ENCODE measurements around the gene TMEM109. TPM values are rescaled to one million over a fixed set of nuclear protein-coding genes. Genes with fewer than 3 reads are reported as not detected.

The TMEM109 gene
- total RNA-seq, 1 donor from 2014 or later = 80.2 TPM

DNA sequence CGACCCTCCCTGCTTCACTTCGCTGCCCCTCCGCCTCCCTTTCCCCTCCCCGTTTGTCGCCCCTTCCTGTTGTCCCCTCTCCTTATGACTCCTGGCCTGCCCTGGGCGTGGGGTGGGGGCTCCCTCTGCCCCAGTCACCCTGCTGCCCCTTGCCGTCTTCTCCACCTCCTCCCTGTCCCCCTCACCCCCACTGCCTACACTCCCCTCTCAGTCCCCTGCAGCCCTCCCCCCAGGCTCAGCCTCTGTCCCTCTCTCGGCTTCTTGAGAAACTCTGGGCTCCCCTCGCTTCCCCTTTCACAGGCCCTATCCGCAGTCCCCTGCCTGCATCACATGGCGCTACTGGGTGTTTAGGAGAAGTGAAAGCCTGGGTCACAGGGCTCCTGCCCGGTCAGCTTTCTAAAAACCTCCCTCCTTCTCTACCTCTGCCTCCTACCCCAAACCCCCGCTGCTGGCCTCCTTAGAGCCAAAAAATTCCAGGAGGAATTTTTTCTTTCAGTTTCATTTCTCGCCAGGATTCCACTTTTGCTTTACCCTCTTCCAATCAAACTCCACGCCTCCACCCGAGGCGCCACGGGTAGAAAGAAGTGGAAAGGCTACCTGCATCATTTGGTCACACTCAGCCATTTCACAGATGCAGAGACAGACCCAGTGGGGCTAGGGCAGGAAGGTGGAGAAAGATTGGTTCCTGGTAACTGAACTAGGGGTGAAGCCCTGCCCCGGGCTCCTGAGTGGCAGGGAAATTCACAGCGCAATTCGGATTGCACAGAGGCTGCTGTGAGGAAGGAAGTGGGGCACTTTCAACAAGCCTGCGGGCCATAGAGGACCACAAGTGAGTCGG, 38.2 kb downstream of the TMEM109 start, which contains the start of gene SLC15A3:
TSS of gene SLC15A3 (minus strand) at position 273 of the 838 bp plus-strand sequence. CDS start 625 bp downstream, outside the sequence.
- intact Hi-C loops (cut with DNase I) = no loop called here

DNA sequence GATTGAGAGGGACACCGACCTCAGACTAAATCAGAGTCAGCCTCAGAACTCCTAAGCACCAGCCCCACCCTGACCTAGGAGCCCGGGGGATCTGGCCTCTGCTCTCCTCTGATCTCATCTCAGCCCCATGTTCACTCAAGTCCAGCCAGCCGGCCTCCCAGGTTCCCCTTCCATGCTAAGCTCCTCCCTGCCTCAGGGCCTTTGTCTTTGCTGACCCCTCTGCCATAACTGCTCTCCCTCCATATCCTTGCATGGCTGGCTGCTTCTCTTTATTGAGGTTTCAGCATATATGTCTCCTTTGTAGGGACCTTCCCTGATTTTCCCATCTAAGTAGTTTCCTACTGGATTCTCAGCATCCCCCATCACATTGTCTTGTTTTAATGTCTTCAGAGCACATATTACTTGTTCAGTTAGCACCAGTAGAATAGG, 38.8 kb downstream of the TMEM109 start:
- intact Hi-C loops (cut with DNase I) = no loop called here
- DNase-seq (ENCODE audit: low spot score) = no peak

More for the DNA sequence above, 38.2 kb downstream of the TMEM109 start, which contains the start of gene SLC15A3:
- DNase-seq (ENCODE audit: low spot score) = peak; percentile 94

DNA sequence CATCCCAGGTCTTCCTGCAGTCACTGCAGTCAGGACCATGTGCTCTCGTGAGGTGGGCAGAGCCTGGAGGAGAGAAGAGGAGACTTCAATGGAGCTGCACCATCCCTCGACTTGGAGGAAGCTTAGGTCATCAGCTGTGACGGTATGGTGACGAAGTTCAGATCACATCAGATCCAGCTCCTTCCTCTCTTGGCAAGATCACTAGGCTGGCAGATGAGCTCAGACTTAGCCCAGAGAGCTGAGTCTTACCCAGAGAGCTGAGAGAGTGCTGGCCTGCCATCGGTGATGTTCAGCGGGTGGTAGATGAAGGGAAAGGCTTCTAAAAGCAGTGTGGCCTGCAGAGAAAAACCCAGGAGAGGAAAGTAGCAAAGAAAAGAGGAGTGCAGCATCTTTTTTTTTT, 39.8 kb downstream of the TMEM109 start:
- intact Hi-C loops (cut with DNase I) = no loop called here
- no peak for DNase-seq (ENCODE audit: low spot score)

DNA sequence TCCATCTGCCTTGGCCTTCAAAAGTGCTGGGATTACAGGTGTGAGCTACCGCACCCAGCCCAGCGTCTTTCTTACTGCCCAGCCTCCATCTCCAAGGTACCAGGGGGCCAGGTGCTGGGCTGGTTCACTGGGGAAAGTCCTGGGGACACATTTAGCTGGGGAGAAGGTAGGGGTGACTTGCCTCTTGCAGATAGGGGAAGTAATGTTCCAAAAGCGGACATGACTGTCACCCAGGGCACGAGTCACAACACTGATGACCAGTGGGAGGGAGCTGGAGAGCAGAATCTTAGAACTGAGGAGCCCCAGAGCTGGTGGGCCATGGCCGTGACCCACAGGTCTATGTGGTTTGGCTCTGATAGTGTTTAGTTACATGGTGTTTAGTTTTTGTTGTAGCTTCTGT, 40.5 kb downstream of the TMEM109 start:
- no peak for DNase-seq (ENCODE audit: low spot score)
- intact Hi-C loops (cut with DNase I) = no loop called here

DNA sequence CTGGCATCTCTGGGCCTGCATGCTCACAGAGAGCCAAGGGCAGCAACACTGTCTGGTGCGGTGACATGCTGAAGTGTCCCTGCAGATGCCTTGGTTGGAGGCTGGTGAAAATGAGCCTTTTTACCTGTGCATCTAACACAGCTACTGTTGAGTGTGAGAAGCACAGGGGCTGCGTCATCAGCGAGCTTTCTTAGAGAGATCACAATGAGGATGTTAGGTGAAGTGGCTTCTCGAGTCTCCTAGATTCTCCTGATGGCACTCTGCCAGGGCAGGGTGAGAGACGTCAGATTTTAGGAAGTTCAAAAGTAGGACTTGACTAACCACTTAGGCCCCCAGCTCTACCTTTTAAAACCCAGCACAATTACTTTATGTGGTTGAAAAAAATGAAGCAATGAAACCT, 41.6 kb downstream of the TMEM109 start:
- intact Hi-C loops (cut with DNase I) = no loop called here
- no peak for DNase-seq (ENCODE audit: low spot score)

DNA sequence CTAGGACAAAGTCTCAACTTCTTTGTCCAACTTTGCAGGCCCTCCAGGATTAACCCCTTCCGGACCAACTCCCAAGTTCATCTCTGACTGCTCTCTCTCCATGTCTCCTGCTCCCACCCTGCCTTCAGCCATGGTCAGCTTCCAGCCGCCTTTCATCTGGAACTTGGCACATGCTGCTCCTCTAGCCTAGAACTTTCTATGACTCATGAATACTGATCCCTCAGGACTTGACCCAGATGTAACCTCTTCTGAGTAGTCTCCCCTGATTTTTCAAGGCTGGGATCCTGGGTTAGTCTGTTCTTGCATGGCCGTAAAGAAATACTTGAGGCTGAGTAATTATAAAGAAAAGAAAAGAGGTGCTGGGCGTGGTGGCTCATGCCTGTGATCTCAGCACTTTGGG, 43.2 kb downstream of the TMEM109 start:
- DNase-seq (ENCODE audit: low spot score) = no peak
- intact Hi-C loops (cut with DNase I) = no loop called here

DNA sequence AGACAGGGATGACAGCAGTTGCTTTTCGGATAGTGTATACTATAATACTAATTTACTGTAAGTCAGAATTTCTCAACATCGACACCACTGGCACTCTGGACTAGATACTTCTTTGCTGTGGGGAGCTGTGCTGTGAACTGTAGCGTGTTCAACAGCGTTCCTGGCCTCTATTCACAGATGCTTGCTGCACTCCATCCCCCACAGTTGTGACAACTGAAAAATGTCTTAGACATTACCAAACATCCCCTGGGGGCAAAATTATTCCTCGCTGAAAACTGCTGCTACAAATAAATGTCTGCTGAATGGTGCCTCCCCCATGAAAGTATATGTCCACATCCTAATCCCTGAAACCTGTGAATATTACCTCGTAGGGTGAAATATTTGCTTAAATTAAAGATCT, 45.5 kb downstream of the TMEM109 start:
- no peak for DNase-seq (ENCODE audit: low spot score)
- intact Hi-C loops (cut with DNase I) = no loop called here

DNA sequence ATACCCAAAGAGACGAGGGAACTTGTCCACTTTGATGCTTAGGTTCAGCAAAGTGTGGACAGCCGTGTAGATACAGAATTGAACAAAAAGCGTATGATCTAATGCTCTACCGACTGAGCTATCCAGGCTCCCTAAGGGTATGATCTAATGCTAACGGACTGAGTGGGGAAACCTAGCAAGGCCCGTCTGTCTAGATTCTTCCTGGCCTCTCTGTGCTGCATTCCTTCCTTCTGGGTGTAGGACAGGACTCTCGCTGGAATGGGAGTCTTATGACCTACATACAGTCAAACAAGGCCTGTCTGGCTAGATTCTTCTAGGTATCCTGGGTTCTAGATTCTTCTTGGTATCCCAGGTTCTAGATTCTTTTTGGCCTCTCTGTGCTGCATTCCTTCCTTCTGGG, 46.4 kb downstream of the TMEM109 start:
- intact Hi-C loops (cut with DNase I) = no loop called here
- DNase-seq (ENCODE audit: low spot score) = no peak

DNA sequence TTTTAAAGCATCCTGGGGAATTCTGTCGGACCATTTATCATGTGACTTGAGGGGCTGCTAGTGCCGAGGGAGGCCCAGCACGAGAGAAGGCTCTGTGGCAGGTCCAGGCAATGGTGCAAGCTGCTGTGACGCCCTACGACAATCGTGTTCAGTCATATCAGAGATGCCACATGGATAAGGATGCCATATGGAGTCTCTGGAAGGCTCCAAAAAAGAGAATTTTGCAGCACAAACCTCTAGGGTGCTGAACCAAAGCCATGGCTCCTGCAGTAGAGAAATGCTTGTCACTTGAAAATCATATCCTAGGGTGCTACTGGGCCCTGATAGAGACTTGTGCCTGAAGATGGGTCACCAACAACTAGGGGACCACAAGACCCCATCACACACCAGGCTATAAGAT, 50.8 kb downstream of the TMEM109 start:
- intact Hi-C loops (cut with DNase I) = no loop called here
- no peak for DNase-seq (ENCODE audit: low spot score)

DNA sequence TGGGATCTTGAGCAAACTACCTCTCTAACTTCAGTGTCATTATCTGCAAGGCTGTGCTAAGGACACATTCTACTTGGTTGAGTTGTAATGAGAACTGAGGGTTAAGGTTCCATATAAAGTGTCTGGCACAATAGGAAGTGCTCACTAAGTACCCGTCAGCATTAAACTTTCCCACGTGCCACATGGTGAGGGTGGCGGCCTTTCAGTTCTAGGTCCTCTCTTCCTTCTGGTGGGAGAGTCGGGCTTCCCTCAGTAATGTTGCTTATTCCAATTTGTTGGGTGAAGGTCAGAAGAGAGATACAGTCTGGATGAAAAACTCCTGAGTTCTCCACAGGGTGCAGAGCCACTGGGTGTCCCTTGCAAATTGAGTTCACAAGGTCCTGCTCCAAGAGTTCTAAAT, 52.9 kb downstream of the TMEM109 start:
- DNase-seq (ENCODE audit: low spot score) = no peak
- intact Hi-C loops (cut with DNase I) = no loop called here

DNA sequence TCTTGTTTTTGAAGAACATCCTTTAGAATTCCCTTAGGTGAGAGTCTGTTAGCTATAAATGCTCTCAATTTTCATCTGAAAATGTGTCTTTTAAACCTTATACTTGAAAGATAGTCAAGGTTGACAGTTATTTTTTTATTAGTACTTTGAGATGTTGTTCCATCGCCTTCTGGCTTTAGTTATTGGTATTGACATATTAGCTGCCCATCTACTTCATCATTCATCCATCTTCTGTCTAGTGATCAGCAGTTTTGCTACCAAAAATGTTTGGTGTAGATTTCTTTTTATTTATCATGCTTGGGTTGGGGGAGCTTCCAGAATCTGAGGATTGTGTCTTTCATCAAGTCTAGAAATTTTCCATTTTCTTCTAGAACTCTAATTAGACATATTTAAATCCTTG, 54.3 kb downstream of the TMEM109 start:
- no peak for DNase-seq (ENCODE audit: low spot score)
- intact Hi-C loops (cut with DNase I) = no loop called here

DNA sequence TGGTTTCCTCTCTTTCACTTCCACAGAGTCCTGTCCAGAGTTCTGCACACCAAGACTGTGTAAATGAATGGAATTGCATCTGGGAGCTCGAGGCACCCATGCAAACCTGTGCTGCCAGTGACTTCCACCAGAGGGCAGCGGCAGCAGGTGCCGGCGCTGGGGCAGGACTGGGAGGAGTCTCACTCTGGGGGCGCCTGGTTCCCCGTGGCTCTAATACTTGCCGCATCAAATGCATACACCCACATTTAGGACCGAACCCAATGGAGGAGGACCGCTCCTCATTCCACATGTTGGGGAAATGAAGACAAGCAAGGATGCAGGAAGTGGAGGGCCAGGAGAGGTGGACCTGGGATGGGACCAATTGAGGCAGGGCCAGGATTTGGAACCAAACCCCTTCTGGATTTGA, 56.4 kb downstream of the TMEM109 start:
- peak; percentile 86 for DNase-seq (ENCODE audit: low spot score)
- intact Hi-C loops (cut with DNase I) = loop anchor here (2.0 kb wide), 1 partner anchor 158 kb away; no protein-coding TSS in a partner anchor

DNA sequence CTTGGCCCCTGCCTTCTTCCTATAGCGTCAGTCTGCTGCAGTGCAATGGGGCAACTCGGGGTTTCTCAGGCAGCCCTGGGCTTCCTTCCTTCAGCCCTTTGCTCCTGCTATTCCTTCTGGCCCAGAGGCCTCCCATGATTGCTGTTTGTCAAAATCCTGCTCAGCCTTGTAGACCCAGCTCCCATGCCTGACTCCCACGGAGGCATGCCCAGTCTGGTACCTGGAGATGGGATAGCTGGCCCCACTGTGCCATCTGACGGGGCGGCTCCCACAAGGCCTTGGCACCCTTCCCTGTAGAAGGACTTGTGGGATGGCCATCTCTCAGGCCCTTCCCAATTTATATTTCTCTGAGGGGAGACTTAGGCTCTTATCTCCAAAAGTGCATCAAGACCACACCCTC, 56.9 kb downstream of the TMEM109 start:
- DNase-seq (ENCODE audit: low spot score) = no peak
- intact Hi-C loops (cut with DNase I) = loop anchor here (2.0 kb wide), 1 partner anchor 158 kb away; no protein-coding TSS in a partner anchor

DNA sequence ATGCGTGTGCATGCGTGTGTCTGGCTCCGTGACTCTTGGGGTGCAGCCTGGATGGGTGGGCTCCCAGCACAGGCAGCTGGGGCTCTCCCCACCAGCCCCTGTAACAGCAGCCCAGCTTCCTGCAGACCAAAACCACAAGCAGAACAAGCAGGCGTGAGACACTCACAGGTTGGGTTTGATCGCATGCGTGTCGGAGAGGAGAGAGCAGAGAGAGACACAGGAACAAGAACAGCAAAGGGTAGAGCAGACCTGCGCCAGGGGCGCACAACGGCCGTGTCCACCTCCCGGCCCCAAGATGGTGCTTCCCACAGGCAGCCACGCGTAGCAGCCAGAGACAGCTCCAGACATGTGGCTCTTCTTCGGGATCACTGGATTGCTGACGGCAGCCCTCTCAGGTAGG, 57.6 kb downstream of the TMEM109 start, which contains the start of gene CD6:
TSS of gene CD6 (plus strand) at position 161 of the 400 bp plus-strand sequence. CDS start at position 347, 186 bp downstream.
- intact Hi-C loops (cut with DNase I) = loop anchor here (2.0 kb wide), 1 partner anchor 157 kb away; no protein-coding TSS in a partner anchor
- no peak for DNase-seq (ENCODE audit: low spot score)

DNA sequence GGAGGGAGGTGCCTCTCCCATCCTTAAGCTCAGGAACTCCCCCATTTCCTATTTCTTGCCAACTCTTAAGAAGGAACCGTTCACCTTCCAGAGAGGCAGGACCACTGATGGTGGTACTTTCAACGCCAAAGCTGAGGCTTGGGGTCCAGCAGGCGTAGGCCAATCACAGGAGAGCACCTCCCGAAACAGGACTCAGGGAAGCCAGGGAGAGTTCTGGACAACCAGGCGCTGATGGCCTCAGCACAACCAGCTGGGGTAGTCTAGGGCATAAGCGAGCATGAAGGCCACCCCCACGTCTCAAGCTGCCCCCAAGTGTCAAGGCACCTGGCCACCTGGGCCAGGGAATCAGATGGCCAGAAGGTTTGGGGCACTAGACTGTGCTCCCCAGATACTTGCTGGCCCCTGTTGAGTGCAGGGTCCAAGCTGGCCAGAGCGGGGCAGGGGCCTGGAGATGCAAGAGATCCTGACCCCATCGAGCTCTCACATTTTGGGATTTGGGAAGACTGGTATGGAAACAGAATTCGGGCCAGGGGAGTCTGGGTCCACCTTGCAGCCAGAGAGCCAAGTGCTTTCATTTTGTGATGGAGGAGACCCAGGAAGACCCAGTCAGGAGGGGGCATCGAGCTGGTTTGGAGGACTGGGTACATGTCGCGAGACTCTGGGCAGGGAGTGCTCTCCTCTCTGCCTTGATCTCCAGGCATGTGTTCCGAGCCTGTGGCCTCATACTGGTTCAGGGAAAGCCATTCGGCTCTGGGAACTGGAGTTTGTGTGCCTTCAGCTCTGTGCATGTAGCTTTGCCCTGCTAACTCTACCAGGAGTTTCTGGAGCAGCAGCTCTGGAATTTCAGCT, 58.4 kb downstream of the TMEM109 start:
- no peak for DNase-seq (ENCODE audit: low spot score)

More for the DNA sequence above, 58.4 kb downstream of the TMEM109 start:
- intact Hi-C loops (cut with DNase I) = no loop called here

Other genes with a start within 250 kb of the TMEM109 start
- not detected for gene MS4A8, start 214.5 kb upstream of the TMEM109 start, total RNA-seq
- gene MS4A18, start 189.4 kb upstream of the TMEM109 start, total RNA-seq = not detected
- not detected for gene MS4A15, start 157.3 kb upstream of the TMEM109 start, total RNA-seq
- gene MS4A10, start 128.8 kb upstream of the TMEM109 start, total RNA-seq = not detected
- 10.3 TPM for gene CCDC86, start 72.0 kb upstream of the TMEM109 start, total RNA-seq
- 0.89 TPM for gene PTGDR2, start 58.2 kb upstream of the TMEM109 start, total RNA-seq
- not detected for gene ZP1, start 46.6 kb upstream of the TMEM109 start, total RNA-seq
- gene PRPF19, start 7.6 kb upstream of the TMEM109 start, total RNA-seq = 32.5 TPM
- gene TMEM132A, start 10.3 kb downstream of the TMEM109 start, total RNA-seq = 4.9 TPM
- 11.6 TPM for gene SLC15A3, start 38.0 kb downstream of the TMEM109 start, total RNA-seq
- gene CD6, start 57.5 kb downstream of the TMEM109 start, total RNA-seq = 0.86 TPM
- gene CD5, start 188.3 kb downstream of the TMEM109 start, total RNA-seq = not detected
- 19.6 TPM for gene VPS37C, start 247.3 kb downstream of the TMEM109 start, total RNA-seq